Neural progenitor cell (in vitro differentiated cells): ENCODE measurements around the gene MPV17L2.

Source experiments
- EZH2phosphoT487 ChIP-seq: fragments of 200-600 bp; sonication (generic); IDR thresholded peaks from 2 replicates; pipeline ENCODE4 v1.6.1; 2017; ENCODE audit warnings: antibody characterized with exemption
- TF ChIP-seq, protein P1 (sequence below): fragments of 200-600 bp; sonication (generic); IDR thresholded peaks from 2 replicates; pipeline ENCODE4 v1.5.1; 2017; ENCODE audit warnings: antibody characterized with exemption, mild to moderate bottlenecking

DNA sequence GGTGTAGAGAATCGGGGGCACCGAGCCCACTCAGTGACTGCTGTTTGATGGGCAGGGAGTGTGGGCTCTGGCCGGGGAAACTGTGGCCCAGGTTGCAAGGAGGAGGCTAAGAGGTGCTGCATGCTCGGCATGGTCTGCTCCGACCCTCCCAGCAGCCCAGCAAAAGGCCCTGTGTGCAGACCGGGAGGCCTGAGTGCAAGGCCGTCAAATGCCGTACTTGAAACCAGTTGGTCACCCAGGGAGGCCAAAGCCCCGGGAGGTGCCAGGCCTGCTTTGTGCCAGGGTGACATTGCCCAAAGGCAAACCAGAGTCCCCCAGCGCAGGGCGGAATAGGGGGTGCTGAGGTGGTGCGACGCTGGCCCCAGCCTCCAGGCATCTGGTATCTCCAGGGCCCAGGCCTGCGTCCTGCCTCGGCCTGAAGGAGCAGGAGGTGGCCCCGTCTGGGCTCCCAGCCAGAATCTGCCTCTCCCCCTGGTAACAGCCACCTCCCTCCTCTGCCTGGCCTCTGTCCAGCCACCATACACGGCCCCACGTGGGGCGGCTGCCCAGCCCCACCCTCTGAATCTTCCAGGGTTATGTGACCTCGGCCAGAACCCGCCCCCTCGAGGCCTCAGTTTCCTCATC, 36.1 kb upstream of the MPV17L2 start:
- TF ChIP-seq, protein P1, sequence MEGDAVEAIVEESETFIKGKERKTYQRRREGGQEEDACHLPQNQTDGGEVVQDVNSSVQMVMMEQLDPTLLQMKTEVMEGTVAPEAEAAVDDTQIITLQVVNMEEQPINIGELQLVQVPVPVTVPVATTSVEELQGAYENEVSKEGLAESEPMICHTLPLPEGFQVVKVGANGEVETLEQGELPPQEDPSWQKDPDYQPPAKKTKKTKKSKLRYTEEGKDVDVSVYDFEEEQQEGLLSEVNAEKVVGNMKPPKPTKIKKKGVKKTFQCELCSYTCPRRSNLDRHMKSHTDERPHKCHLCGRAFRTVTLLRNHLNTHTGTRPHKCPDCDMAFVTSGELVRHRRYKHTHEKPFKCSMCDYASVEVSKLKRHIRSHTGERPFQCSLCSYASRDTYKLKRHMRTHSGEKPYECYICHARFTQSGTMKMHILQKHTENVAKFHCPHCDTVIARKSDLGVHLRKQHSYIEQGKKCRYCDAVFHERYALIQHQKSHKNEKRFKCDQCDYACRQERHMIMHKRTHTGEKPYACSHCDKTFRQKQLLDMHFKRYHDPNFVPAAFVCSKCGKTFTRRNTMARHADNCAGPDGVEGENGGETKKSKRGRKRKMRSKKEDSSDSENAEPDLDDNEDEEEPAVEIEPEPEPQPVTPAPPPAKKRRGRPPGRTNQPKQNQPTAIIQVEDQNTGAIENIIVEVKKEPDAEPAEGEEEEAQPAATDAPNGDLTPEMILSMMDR = no peak
- TF ChIP-seq EZH2phosphoT487 = no peak
